Measurements from ENCODE around the gene TRIM2.

Gene TRIM2

GRCh38 chr4:153223930-153224329, 19.7 kb downstream of the TRIM2 start:
- DNase-seq, result no peak

GRCh38 chr4:153224474-153224873, 20.2 kb downstream of the TRIM2 start:
- no peak for DNase-seq

DNA sequence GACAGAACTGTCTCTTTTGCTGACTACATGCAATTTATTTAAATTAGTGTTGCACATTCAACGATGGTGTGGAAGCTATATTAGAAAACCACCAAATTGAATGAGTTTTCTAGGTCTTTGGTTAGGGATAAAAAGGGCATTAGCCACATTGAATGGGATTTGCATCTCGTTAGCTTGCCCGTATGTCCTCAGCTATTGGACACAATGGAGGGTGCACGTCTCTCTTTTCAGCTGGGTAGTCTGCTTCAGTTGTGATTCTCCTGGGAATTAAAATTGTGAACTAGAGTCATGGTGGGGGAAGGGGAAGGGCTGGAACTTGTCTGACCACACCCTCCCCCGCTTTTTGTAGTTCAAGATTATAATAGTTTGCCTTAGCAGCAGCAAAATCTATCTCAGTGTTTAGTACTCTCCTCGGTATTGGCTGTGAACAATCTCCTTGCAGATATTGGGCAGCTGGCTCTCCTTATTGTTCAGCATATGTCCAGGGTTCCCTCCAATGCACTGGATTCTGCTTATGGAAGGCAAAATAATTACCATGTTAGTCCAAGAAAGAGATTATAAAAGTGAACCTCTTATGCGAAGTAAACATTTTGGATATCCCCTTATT, 23.3 kb downstream of the TRIM2 start:
- DNase-seq, result no peak

GRCh38 chr4:153228512-153229140, 24.4 kb downstream of the TRIM2 start:
- DNase-seq, result no peak

DNA sequence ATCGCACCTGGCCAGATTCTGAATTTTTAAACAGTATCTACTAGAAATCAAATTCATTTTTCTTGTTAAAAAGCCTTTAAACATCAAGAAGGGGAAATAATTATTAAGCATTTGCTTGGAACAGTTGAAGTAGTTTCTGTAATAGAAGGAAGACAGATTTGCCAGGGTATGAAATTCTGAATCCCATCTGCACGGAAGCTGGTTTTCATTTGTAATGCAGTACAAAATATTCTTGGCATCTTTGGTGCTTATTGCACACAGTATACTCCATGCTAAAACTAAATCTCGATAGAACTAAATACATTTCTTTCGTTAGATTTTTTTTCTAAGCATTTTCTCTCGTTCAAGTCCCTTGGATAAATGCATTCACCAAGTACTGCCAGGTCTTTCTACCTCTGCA, 25.3 kb downstream of the TRIM2 start:
- no peak for DNase-seq

DNA sequence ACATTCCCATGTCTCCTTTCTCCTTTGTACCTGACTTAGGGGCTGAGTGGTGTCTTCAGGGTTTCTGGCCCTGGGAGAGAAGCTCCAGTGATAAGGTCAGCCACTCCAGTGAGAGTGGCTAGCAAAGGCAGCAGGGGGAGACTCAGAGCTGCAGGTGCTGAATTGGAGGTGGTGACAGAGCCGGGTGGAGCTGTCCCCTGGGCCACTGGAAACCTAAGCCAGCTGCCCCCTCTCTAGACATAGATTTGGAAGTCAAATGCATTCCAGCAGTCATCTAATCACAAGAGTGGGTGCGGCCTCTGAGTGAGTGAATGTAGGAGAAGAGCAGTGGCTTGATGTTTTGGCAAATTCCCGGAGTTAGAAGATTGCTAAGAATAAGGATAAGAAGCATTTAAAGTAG, 28.5 kb downstream of the TRIM2 start:
- no peak for DNase-seq

DNA sequence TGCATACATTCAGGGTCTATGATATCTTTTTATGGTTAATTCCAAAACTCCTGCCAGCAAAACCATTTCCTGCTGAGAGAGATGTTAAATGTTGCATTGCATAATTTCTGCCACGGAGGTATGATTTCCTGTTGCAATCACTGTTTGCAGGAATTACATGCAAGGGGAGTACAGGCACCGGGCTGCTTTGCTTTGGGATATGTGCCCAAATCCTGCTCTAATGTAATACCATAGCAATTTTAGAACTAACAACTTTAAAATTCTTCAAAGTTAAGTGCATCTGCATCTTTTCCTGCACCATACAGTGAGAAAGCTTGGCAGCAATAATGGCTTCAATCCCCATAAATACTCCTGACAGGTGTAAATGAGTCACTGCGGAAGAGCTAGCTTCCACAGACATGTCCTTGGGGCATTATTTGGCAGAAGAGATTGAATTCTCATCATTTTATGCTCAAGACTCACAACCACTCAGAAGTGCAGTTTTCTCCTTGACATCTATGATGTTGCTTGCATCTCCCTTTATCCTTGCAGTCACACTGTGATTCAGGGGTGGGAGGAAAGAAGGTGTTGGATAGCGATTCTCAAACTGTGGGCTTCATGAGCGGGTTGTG, 29.6 kb downstream of the TRIM2 start:
- DNase-seq, result no peak

DNA sequence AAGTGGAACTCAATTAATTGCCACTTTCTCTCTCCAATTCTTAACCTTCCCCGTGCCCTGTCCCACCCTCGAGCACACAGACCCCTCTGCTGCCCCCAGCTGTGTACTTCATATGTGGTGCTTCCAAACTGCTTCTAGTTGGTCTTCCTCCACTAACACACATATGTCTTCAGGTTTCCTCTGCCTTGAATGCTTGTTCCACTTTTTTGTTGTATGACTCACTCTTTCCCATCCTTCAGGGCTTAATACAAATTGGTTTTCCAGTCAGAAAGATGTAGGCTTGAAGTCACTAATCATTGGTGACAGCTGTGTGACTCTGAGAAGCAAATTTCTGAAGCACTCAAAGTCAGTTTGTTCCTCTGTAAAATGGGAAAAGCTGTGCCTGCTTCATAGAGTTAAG, 30.6 kb downstream of the TRIM2 start:
- no peak for DNase-seq

- DNase-seq, result no peak
Measured at GRCh38 chr4:153238135-153238919, 34.1 kb downstream of the TRIM2 start.

- DNase-seq, result no peak
Measured at GRCh38 chr4:153239409-153239808, 35.2 kb downstream of the TRIM2 start.

GRCh38 chr4:153241295-153241694, 37.1 kb downstream of the TRIM2 start:
- DNase-seq, result no peak

GRCh38 chr4:153241970-153242838, 38.0 kb downstream of the TRIM2 start:
- DNase-seq, result no peak

GRCh38 chr4:153242839-153243324, 38.6 kb downstream of the TRIM2 start:
- DNase-seq, result no peak

GRCh38 chr4:153243468-153243867, 39.2 kb downstream of the TRIM2 start:
- DNase-seq, result no peak

GRCh38 chr4:153244969-153245368, 40.7 kb downstream of the TRIM2 start:
- no peak for DNase-seq

GRCh38 chr4:153245775-153246174, 41.5 kb downstream of the TRIM2 start:
- DNase-seq, result no peak

GRCh38 chr4:153246446-153247115, 42.3 kb downstream of the TRIM2 start:
- DNase-seq, result no peak

DNA sequence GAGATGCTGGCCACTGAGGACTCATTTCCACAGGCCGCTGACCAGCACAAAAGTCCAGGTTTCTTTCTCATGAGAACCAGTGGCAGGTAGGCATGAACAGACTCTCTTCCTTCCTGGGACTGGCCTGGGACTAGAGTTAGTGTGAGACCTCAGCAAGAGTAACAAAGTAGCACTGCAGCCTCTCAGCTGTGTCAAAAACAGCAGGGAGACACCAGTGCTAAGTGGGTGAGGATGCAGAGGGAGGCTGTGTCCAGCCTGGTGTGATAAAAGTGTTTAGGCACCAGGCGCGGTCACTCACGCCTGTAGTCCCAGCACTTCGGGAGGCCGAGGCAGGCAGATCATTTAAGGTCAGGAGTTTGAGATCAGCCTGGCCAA, 42.9 kb downstream of the TRIM2 start:
- DNase-seq, result no peak

GRCh38 chr4:153248641-153249198, 44.5 kb downstream of the TRIM2 start:
- DNase-seq, result no peak

DNA sequence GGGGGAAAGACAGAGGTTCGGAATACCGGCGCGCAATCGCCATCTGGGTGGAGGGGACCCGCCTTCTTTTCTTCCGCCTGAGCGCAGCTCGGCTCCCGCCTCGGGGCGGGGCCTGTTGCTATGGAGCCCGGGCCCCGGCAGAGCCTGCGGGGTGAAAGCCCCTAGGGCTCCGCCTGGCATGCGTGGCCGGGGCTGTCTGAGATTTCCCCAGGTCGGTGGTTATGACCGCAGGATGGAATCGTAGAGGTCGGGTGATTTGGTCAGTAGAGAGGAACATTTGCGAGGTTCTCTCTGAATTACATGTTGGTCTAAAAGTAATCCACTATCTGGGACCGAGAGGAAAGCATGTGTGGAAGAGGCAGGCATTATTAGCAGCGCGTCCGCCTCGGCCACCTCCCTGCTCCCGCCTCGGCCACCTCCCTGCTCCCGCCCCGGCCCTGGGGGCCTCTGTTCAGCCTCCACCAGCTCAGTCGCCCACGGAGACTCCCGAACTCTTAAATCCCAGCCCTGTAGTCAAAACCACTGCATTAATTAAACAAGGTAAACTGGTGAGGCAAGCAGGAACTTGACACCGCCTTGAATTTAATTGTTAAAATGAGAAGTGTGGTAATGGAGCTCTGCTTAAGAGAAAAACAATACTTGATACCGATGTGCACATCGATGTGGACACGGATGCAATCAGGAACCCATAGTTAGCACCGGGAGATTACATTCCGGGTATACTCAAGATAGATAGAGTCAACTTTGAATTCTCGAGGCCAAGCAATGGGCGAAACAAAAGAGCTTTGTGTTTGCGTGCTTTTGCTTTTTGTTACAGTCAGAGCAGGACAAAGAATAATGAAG, 45.2 kb downstream of the TRIM2 start:
- peak; percentile 82 to 90 for DNase-seq

GRCh38 chr4:153252122-153252521, 47.9 kb downstream of the TRIM2 start:
- no peak for DNase-seq
